ENCODE data around the gene CEP162.
A peak's percentile ranks its signal among the peaks of the same experiment; 100 is the strongest.

Gene CEP162, protein sequence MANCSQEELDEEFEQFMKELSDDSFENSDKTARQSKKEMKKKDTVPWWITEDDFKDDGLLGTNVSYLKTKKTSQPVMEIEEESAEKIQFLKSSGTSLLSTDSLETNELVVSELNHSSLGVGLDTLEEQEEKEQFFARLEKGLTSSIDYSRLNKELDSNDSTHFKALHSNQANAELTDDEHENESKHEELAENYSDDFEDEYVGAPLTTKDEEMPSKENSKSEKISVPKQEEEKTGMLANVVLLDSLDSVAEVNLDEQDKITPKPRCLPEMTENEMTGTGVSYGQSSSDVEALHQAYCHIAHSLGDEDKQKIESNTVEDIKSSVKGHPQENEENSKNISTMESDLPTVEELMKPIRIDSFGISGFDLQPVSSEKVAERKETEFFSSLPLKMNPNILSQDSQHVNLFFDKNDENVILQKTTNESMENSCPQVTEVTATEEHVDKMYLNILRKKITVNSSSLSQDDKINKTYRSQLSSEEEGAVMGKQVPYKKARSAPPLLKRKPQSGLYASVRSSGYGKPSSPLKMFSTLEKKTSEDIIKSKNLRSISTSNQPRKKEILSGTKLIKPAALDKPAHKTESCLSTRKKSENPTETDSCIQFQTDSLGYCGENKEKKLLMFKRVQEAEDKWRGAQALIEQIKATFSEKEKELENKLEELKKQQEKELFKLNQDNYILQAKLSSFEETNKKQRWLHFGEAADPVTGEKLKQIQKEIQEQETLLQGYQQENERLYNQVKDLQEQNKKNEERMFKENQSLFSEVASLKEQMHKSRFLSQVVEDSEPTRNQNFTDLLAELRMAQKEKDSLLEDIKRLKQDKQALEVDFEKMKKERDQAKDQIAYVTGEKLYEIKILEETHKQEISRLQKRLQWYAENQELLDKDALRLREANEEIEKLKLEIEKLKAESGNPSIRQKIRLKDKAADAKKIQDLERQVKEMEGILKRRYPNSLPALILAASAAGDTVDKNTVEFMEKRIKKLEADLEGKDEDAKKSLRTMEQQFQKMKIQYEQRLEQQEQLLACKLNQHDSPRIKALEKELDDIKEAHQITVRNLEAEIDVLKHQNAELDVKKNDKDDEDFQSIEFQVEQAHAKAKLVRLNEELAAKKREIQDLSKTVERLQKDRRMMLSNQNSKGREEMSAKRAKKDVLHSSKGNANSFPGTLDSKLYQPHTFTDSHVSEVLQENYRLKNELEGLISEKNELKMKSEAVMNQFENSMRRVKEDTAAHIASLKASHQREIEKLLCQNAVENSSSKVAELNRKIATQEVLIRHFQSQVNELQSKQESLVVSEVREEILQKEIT (N-terminal part only)

DNA sequence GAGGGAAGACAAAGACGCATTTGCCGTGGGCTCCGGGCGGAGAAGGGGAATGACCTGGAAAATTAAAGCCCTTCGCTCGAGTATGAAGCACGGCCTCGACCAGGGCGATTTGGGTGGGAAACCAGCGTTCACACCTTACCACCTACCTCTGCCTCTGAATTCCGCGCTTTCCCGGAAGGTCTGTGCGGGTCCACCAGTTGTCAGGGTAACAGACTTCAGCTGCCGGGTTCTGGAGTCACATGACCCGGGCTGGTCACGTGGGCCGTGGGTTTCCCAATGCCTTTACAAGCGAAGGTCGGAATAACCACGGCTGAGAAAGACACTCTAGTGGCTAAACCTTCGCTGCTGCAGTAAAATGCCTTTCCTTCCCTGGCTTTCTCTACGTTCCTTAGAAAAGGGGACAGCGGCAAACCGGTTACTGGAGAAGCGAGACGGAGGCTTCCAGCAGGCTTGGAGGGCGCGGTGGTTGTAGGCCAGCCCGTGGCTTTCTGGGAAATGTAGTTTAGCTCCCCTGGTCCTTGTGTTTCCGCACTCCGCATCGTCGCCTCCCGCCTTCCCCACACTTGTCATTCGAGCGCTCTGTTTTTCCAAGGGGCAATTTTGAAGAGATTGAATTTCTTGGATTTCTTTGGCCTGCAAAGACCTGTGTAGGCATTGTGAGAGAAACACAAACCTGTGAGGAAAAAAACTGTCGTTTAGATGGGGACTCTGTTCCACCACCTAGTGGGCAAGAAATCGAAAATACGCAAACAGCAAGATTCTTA, at the start of gene CEP162:
Gene CEP162 (minus strand): TSS at position 210 of the 764 bp plus-strand sequence. CDS start 1,250 bp downstream, outside the sequence.
- peak; percentile 95 for DNase-seq
- in situ Hi-C loops (cut with MboI; ENCODE audit: low pct_unique_long_range_greater_than_20kb, low sequenced_read_pairs): no loop called here

DNA sequence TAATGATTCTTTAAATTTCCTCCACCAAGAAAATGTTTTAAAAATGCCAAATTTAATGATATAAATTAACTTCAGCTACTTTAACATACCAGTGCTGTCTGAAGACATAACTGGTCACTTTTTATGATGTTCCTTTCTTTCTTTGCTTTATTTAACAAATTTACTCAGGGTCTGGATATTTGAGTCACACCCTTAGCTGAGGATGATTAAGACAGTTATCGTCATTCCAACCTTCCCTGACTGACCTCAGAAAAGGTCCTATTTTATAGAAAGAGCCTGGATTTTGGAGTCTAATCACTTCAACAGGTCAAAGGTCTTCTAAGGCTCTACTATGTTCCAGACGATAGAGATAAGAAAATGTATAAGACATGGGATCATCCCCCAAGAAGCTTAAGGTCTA, 47.4 kb upstream of the CEP162 start:
- DNase-seq: no peak
- in situ Hi-C loops (cut with MboI; ENCODE audit: low pct_unique_long_range_greater_than_20kb, low sequenced_read_pairs): no loop called here

DNA sequence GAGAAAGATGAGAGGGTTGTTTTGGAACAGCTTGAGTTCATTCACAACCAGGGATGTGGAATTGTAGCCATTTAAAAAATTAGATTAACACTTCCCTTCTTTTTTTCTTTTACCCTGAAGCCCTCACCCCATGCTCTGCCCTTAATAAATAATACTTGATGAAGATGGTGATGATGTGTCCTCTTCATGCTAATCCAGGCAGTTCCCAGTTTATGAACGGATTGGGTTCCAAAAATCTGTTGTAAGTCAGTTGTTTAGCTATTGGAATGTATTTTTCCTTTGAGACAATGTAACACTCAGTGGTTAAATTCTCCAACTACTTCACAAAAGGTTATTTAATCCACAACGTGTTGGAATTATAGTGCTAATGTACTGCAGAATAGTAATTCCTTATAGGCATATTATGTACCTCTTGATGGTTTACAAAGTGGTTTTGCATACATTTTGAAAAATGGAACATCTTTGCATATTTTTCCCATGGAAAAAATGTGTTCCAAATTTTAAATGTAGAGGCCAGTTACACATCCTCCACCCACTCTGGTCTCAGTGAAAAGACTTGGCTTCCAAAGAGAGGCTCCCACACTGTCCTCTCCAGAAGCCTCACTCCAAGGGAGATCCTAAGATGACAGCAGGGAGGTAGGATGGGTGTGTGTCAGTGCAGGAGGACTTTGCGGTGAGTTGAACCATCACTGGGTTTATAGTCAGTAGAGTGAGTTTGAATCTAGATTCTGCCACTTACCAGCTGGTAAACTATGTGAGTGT, 45.8 kb upstream of the CEP162 start:
- in situ Hi-C loops (cut with MboI; ENCODE audit: low pct_unique_long_range_greater_than_20kb, low sequenced_read_pairs): no loop called here
- no peak for DNase-seq

DNA sequence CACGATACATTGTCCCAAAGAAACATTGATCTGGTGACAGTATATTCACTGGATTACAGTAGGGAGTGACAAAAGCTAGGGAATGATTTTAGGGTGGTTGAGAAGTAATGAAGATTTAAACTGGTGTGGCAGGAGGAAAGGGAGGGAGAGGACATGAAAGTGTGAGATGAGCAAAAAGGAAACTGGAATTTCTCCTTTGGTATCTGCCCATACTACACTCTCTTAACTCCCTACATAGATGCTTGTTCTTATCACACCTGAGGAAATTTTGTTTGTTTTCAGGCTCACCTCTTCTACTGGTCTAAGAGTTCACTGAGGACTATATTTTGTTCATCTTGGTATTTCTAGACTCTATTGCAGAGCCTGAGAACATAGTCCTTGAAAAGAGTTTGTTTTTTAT, 44.9 kb upstream of the CEP162 start:
- in situ Hi-C loops (cut with MboI; ENCODE audit: low pct_unique_long_range_greater_than_20kb, low sequenced_read_pairs): no loop called here
- no peak for DNase-seq

DNA sequence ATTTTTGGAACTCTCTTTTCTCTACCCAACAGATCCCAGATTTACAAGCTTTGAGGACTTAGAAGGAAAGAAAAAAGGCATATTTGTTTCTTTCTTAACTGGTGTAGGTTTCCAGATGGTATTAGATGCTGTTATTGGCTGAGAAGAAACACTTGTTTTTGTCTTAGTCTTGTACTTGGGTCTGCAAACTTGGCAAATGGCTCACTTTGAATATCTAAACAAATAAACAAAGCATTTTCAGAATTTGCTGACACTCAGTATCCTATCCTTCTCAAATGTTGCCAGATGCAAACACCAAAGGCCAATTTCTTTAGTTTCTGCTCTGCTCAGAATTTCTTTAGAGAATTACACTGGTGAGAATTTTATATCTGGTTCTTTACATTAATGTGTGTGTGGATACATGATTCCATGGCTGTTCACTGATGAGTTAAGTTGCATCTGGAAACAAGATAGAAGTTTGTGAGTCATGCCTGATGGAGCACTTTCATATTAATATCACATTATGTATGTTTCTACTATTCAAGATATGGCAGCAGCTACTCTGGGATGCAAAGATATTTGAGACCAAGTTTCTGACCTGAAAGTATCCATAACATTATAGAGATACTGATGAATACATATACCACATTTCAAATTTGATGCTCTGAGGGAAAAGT, 43.7 kb upstream of the CEP162 start:
- in situ Hi-C loops (cut with MboI; ENCODE audit: low pct_unique_long_range_greater_than_20kb, low sequenced_read_pairs): no loop called here
- DNase-seq: no peak

DNA sequence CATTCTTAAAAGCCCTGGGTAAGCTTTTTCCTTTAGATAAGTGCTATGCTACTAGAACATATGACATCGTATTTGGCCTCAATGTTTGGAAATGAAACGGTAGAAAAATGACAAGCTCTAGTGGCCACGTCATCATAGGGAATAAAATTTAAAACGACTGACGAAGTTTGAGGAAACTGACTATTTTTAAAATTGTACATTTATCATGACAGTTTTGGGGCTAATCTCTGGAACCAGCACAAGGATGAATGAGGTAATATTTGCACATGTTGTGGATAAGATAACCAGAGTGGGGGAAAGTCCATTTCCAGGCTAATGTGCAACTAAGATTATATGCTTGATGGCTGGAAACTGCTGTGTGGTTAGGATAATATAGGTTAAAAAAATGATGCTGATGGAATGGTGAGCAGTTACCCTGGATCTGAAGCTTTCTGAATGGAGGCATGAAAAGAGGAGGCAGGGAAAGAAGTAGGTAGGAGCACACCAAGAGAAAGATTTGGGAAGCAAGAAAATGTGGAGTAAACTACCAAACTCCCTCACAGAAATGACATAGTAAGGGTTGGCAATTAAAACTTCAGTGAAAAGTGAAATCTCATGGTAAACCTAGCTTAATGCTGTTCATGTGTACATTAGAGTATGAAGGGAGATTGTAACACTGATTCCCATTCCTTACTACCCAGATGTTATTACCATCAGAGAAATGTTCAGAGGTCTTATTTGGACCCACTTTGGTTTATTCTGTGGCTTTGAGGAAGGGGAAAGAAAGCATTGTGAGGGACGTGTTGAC, 42.7 kb upstream of the CEP162 start:
- no peak for DNase-seq
- in situ Hi-C loops (cut with MboI; ENCODE audit: low pct_unique_long_range_greater_than_20kb, low sequenced_read_pairs): no loop called here

DNA sequence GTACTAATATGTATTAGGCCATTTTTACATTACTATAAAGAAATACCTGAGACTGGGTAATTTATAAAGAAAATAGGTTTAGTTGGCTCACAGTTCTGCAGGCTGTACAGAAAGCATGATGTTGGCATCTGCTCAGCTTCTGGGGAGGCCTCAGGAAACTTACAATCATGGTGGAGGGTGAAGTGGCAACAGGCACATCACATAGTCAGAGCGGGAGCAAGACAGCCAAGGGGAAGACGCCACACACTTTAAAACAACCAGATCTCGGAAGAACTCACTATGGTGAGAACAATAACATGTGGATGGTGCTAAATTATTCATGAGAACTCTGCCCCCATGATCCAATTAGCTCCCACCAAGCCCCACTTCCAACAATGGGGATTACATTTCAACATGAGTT, 41.3 kb upstream of the CEP162 start:
- in situ Hi-C loops (cut with MboI; ENCODE audit: low pct_unique_long_range_greater_than_20kb, low sequenced_read_pairs): no loop called here
- DNase-seq: no peak

DNA sequence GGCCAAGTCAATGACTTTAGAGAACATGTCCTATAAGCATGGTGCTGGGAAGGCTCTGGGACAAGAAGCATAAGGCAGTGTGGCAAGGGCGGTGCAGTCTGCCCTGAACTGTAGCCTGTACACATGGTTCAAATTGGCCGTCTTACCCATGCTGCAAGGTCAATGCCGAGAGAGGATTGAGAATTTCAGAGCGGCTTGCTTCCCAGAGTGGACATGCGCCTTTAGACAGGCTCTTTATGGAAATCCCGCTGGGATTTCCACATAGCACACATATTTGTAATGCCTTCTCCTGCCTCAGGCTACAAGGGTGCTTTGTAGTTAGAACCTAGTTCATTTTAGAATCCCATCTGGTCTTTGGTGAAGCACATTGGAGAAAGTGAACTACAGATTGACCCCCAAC, 36.1 kb upstream of the CEP162 start:
- DNase-seq: no peak
- in situ Hi-C loops (cut with MboI; ENCODE audit: low pct_unique_long_range_greater_than_20kb, low sequenced_read_pairs): no loop called here

DNA sequence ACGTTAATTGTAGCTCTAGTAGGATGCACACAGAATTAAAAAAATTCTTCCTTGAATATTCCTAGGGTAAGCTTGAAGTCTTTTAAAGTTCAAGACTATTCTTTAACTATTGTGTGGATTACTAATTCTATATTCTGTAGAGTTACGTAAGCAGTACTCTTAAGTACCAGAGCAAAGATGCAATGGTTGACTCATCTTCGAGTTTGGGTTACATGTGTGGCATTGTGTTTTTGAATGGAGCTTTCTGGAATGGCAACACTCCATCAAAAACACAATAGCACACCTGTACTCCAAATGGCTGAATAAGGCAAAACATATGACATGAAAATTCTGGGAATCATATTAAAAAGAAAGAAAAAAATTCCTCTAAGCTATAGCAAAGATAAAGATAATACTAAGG, 33.5 kb upstream of the CEP162 start:
- DNase-seq: no peak
- in situ Hi-C loops (cut with MboI; ENCODE audit: low pct_unique_long_range_greater_than_20kb, low sequenced_read_pairs): no loop called here

DNA sequence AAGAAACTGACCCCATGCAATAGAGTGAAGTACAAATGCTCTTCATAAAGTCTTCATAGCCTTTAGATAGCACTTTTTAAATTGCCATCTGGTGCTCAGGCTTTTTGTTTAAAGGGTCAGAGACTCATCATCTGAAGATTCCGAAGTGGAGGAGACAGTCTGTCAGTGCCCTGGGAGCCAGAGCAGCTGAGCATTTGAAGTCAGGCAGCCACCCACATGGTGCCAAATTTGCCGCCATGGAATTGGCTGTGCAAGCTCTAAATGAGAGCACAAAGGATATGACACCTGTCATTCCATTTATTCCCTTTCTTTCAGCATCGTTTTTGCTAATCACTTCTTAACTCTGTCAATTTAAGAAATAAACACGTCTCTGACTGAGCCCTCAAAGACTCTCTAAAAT, 32.8 kb upstream of the CEP162 start:
- no peak for DNase-seq
- in situ Hi-C loops (cut with MboI; ENCODE audit: low pct_unique_long_range_greater_than_20kb, low sequenced_read_pairs): no loop called here

DNA sequence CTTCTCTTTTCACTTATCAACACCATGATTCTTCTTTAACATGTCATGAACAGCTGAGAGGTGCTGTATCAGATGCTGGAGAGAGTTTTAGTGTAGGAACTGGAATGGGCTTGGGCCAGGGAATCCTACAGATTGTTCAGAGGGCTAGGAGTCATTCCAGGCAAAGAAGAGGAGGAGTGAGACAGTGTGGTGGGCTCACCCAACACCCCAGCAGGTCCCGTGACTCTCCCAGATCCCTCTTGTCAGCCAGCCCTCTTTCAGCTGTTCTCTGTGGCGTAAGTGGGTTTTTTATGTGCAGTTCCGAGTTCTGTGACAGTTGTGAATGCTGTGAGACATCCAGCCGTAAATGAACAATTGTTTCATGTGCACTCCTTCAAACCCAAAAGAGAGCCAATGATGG, 31.4 kb upstream of the CEP162 start:
- no peak for DNase-seq
- in situ Hi-C loops (cut with MboI; ENCODE audit: low pct_unique_long_range_greater_than_20kb, low sequenced_read_pairs): no loop called here

DNA sequence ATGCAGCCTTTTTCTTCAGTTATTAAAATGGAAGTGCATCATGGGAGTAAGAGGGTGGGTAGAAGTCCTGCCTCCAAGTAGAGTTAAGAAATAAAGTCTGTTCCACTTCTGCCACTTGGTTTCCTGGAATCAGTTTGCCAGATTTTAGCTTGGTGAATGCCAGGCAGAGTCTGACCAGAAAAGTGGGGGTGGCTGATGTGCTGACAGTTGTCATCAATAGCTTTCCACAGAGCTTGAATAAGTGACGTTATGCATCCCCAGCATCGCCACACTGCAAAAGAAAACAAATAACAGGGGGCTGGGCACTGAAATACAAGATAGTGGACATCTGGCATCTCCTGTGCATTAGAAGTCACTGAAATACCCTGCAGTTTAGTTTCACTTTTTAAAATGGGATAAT, 30.8 kb upstream of the CEP162 start:
- in situ Hi-C loops (cut with MboI; ENCODE audit: low pct_unique_long_range_greater_than_20kb, low sequenced_read_pairs): no loop called here
- no peak for DNase-seq

DNA sequence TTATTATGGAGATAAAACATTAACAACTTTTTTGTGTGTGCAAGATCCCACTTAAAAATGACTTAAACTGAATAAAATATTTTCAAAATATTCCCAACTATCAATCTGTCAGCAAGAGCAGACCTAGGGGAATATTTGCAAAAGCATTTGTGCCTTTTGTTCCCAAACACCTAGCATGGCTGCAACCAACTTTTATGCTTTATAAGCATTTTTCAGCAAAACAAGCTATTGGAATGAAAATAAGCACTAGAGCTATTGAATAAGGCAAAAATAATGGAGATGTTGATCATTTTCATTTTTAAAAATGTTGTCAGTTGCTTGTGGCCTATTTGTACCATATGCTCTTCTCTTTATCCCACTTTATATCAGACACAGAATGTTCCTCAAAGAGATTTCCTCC, 28.2 kb upstream of the CEP162 start:
- no peak for DNase-seq
- in situ Hi-C loops (cut with MboI; ENCODE audit: low pct_unique_long_range_greater_than_20kb, low sequenced_read_pairs): no loop called here

DNA sequence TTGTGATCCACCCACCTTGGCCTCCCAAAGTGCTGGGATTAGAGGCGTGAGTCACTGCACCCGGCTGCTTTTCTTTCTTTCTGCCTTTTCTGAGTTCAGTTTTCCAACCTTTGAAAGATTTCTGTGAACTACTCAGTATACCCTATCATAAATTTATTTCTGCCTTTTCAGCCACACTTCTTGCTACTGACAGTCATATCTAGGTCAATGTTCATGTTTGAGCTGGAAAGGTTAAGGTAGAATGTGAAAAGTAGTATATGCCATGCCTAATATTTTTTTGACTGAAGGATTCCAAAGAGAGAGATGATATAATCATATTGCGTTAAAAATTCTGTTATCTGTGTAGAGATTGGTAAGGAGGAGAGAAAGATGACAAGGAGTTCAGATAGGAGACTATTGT, 25.9 kb upstream of the CEP162 start:
- no peak for DNase-seq
- in situ Hi-C loops (cut with MboI; ENCODE audit: low pct_unique_long_range_greater_than_20kb, low sequenced_read_pairs): no loop called here

DNA sequence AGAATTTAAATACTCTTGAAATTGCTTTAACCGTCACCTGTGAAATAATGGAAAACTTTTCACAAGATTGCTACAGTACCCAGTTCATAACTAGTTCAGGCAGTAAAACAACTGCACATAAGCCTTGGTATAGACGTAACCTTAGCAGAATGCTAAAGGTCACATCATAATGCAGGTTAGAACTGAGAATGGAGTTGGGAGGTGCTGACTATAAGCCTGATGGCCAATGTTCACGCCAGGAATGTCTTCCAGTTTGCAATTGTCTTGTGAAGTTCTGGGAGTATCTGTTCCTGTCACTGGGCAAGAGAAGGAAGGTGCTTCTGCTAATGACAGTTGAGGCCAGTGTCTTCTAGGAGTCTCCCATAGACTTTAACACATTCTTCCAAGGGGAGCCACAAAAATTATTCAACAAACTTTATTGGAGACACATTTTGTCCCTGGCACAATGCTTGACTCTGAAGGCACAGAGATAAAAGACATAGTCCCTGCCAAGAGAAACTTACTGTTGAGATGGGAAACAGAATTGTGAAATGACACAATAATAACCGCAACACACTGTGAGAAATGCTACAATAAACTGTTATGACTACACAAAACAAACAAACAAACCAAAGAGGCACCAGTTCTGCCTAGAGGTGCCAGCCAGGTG, 24.6 kb upstream of the CEP162 start:
- in situ Hi-C loops (cut with MboI; ENCODE audit: low pct_unique_long_range_greater_than_20kb, low sequenced_read_pairs): no loop called here

DNA sequence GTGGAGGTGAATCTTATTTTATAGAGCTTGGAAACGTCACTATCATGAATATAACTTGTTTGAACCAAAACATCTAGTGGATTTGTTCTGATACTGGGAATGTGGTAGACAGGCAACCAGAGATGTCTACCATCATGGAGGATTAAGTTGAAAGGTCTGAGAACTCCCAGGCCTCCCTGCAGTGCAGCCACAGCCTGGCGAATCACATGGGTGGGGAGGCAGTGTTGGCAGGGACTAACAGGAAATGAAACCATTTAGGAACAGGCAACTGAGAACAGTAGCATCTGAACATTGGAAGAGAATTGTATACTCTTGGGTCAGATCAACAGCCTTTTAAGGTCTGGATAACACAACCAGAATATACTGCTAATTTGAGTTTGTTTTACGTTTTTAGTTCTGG, 22.3 kb upstream of the CEP162 start:
- in situ Hi-C loops (cut with MboI; ENCODE audit: low pct_unique_long_range_greater_than_20kb, low sequenced_read_pairs): no loop called here

More for the DNA sequence above, 24.6 kb upstream of the CEP162 start:
- DNase-seq: no peak

More for the DNA sequence above, 22.3 kb upstream of the CEP162 start:
- DNase-seq: no peak
